ENCODE measurements around the gene CHEK1.

The CHEK1 gene

GRCh38 chr11:125625225-125625629 lies 264 bp downstream of the CHEK1 start:
- Histone ChIP-seq H3K27ac (peak overlapping the region; percentile 92), H3K36me3 (peaks cover 46% of the 10 kb centered on the region), H3K27me3 (no peaks in the 10 kb centered on the region), H3K9ac (peak overlapping the region; percentile 90), H3K4me1 (peaks cover 33% of the 10 kb centered on the region), H3K9me3 (no peaks in the 10 kb centered on the region), H4K20me1 (no peaks in the 10 kb centered on the region), H3K4me2 (peak overlapping the region; percentile 90), H3K4me3 (peak overlapping the region; percentile 89)
- TF ChIP-seq Cebpa-rat (IDR thresholded peaks at IDR 0.05): no peak

DNA sequence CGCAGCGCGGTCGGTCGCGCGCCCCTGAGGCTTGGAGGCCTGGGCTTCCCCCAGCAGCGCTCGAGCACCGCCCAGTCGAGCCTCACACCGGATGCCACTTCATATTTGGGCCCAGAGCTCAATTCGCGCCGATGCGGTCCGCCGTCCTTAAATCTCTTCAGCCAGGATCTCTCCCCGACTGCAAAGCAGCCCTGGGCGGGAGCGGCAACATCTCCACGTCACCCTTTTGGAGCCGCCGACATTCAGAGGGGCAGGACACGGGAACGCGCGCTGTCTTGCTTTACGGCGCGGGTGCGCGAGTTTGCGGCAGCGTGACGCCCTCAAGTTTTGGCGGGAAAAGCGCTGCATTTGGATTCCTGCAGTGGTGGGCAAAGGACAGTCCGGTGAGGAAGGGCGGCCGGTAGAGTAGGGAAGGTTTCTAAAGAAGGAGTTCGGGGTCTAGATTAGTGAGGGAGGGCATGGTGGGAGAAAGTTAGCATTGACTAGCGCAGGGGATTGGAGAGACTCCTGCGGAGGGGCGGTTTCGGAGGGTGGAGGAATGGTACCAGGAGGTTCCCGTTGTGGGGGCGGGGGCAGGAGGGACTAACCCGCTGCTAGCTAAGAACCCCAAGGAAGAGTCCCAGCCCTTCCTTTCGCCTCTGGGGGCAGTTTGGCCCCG lies 796 bp downstream of the CHEK1 start:
- peak overlapping the region; percentile 90 for H3K9ac ChIP-seq
- no peaks in the 10 kb centered on the region for H4K20me1 ChIP-seq
- H3K27me3 ChIP-seq: no peaks in the 10 kb centered on the region
- no peaks in the 10 kb centered on the region for H3K9me3 ChIP-seq
- H3K4me2 ChIP-seq: peak overlapping the region; percentile 90
- peak overlapping the region; percentile 92 for H3K27ac ChIP-seq
- TF ChIP-seq Cebpa-rat (IDR thresholded peaks at IDR 0.05): no peak
- peak overlapping the region; percentile 89 for H3K4me3 ChIP-seq
- peaks cover 46% of the 10 kb centered on the region for H3K36me3 ChIP-seq
- H3K4me1 ChIP-seq: peaks cover 33% of the 10 kb centered on the region

GRCh38 chr11:125626288-125626950 lies 1.5 kb downstream of the CHEK1 start:
- Histone ChIP-seq H3K4me2 (peak overlapping the region; percentile 90), H3K9me3 (no peaks in the 10 kb centered on the region), H4K20me1 (no peaks in the 10 kb centered on the region), H3K27ac (peak overlapping the region; percentile 92), H3K27me3 (no peaks in the 10 kb centered on the region), H3K4me1 (peaks cover 31% of the 10 kb centered on the region), H3K9ac (peak overlapping the region; percentile 90), H3K4me3 (peak overlapping the region; percentile 89), H3K36me3 (peaks cover 42% of the 10 kb centered on the region)
- TF ChIP-seq Cebpa-rat (IDR thresholded peaks at IDR 0.05): no peak

DNA sequence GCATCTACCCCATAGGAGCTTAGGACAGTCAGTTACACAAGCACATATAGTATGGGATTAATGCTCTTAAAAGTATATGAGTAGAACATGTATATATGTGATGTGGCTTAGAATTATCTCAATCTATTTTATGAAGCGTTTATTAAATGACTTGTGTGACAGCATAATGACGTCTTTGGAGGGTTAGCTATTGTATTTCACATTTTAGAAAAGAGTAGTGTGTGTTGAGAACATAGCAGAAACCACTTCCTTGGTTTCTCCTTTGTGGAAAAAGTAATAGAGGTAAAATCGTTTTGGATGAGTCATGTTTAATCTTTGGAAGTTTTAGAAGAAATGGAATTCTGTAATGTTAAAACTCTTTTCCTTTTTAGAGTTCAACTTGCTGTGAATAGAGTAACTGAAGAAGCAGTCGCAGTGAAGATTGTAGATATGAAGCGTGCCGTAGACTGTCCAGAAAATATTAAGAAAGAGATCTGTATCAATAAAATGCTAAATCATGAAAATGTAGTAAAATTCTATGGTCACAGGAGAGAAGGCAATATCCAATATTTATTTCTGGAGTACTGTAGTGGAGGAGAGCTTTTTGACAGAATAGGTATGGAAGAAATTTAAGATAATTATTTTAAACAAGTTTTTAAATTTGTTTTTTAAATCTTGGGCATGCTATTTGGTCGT lies 2.4 kb downstream of the CHEK1 start:
- Histone ChIP-seq H3K27ac (0 out of 2 replicates have a peak overlapping the region, but pooled peaks have one; percentile 92), H3K36me3 (peaks cover 40% of the 10 kb centered on the region)

GRCh38 chr11:125637840-125638239 lies 12.9 kb downstream of the CHEK1 start:
- Histone ChIP-seq H3K9me3 (no peaks in the 10 kb centered on the region), H3K27me3 (no peaks in the 10 kb centered on the region), H3K4me1 (no peaks in the 10 kb centered on the region), H3K9ac (no peak overlapping the region), H3K36me3 (peaks cover 97% of the 10 kb centered on the region), H3K4me3 (no peak overlapping the region), H4K20me1 (no peaks in the 10 kb centered on the region), H3K27ac (no peak overlapping the region), H3K4me2 (no peak overlapping the region)
- no peak for TF ChIP-seq Cebpa-rat (IDR thresholded peaks at IDR 0.05)

More for the DNA sequence above, 2.4 kb downstream of the CHEK1 start:
- H3K27me3 ChIP-seq: no peaks in the 10 kb centered on the region
- peak overlapping the region; percentile 90 for H3K9ac ChIP-seq
- no peak for TF ChIP-seq Cebpa-rat (IDR thresholded peaks at IDR 0.05)
- no peaks in the 10 kb centered on the region for H3K9me3 ChIP-seq
- H4K20me1 ChIP-seq: no peaks in the 10 kb centered on the region
- peak overlapping the region; percentile 89 for H3K4me3 ChIP-seq
- H3K4me1 ChIP-seq: peaks cover 26% of the 10 kb centered on the region
- peak overlapping the region; percentile 90 for H3K4me2 ChIP-seq

GRCh38 chr11:125638315-125638714 lies 13.4 kb downstream of the CHEK1 start:
- no peak overlapping the region for H3K9ac ChIP-seq
- peaks cover 97% of the 10 kb centered on the region for H3K36me3 ChIP-seq
- no peak overlapping the region for H3K4me3 ChIP-seq
- H3K9me3 ChIP-seq: no peaks in the 10 kb centered on the region
- no peak overlapping the region for H3K4me2 ChIP-seq
- H3K4me1 ChIP-seq: no peaks in the 10 kb centered on the region
- no peak for TF ChIP-seq Cebpa-rat (IDR thresholded peaks at IDR 0.05)
- no peaks in the 10 kb centered on the region for H4K20me1 ChIP-seq
- no peaks in the 10 kb centered on the region for H3K27me3 ChIP-seq
- no peak overlapping the region for H3K27ac ChIP-seq

- Histone ChIP-seq H3K36me3 (peaks cover 98% of the 10 kb centered on the region), H4K20me1 (peaks cover 7% of the 10 kb centered on the region; the same call in 1 of the 2 replicates), H3K4me1 (no peaks in the 10 kb centered on the region), H3K9ac (no peak overlapping the region), H3K4me2 (no peak overlapping the region), H3K27me3 (no peaks in the 10 kb centered on the region), H3K9me3 (no peaks in the 10 kb centered on the region), H3K27ac (no peak overlapping the region), H3K4me3 (no peak overlapping the region)
- TF ChIP-seq Cebpa-rat (IDR thresholded peaks at IDR 0.05): no peak
Measured at GRCh38 chr11:125645871-125646270, 20.9 kb downstream of the CHEK1 start.

- no peak for TF ChIP-seq Cebpa-rat (IDR thresholded peaks at IDR 0.05)
- Histone ChIP-seq H3K4me1 (no peaks in the 10 kb centered on the region), H3K9me3 (no peaks in the 10 kb centered on the region), H3K9ac (no peak overlapping the region), H3K4me2 (no peak overlapping the region), H3K4me3 (no peak overlapping the region), H3K36me3 (peaks cover 95% of the 10 kb centered on the region), H3K27ac (no peak overlapping the region), H4K20me1 (peaks cover 7% of the 10 kb centered on the region; the same call in 1 of the 2 replicates), H3K27me3 (no peaks in the 10 kb centered on the region)
Measured at GRCh38 chr11:125649465-125650166, 24.7 kb downstream of the CHEK1 start.

- Histone ChIP-seq H4K20me1 (no peaks in the 10 kb centered on the region), H3K36me3 (peaks cover 83% of the 10 kb centered on the region), H3K9ac (no peak overlapping the region), H3K4me3 (no peak overlapping the region), H3K27ac (no peak overlapping the region), H3K4me2 (no peak overlapping the region), H3K27me3 (no peaks in the 10 kb centered on the region), H3K4me1 (no peaks in the 10 kb centered on the region), H3K9me3 (peaks cover 38% of the 10 kb centered on the region)
- no peak for TF ChIP-seq Cebpa-rat (IDR thresholded peaks at IDR 0.05)
Measured at GRCh38 chr11:125662689-125663088, 37.7 kb downstream of the CHEK1 start.
